ENCODE data around the gene KDM3B. TPM values are rescaled to one million over a fixed set of nuclear protein-coding genes. Genes with fewer than 3 reads are reported as not detected.

Gene KDM3B
- total RNA-seq, 6 donors from 2014 or later: 54.8 to 110 (median 56.8) TPM

- ATAC-seq (ENCODE audit: low FRiP score in 2 of 2) (peak; percentile 85 to 86), DNase-seq (peak in 1 of 2 donors; percentile 82)
- TF ChIP-seq POLR2AphosphoS5 (IDR thresholded peaks at IDR 0.05) (peak in 1 of 2 donors; percentile 44), EP300 (IDR thresholded peaks at IDR 0.05) (no peak)
- peak overlapping the region; percentile 54 to 87 (median 82) for H3K4me3 ChIP-seq
- no peaks in the 10 kb centered on the region for H3K9me3 ChIP-seq
- 24 to 28% methylated on average over 13 of the region's 13 CpGs for WGBS, 2 donors
- no peaks in the 10 kb centered on the region for H3K27me3 ChIP-seq
- peaks cover 0 to 10% (median 9%) of the 10 kb centered on the region in 4 donors for H3K36me3 ChIP-seq
- peaks cover 15 to 49% (median 20%) of the 10 kb centered on the region in 4 donors for H3K4me1 ChIP-seq
- peak overlapping the region; percentile 92 to 97 (median 94) for H3K27ac ChIP-seq
These were observed 15.4 kb upstream of the KDM3B start for GRCh38 chr5:138336952-138337684.

- H3K9me3 ChIP-seq: no peaks in the 10 kb centered on the region
- ATAC-seq (ENCODE audit: low FRiP score in 2 of 2) (peak; percentile 96 to 97), DNase-seq (peak; percentile 95 to 97)
- peak in 3 of 6 experiments; percentile 25 to 47 (median 28) for TF ChIP-seq CTCF (IDR thresholded peaks at IDR 0.05)
- TF ChIP-seq POLR2AphosphoS5 (IDR thresholded peaks at IDR 0.05): peak; percentile 97 to 99
- TF ChIP-seq EP300 (IDR thresholded peaks at IDR 0.05): peak in 1 of 4 donors; percentile 55
- peak; percentile 91 to 99 (median 98) for TF ChIP-seq POLR2A (IDR thresholded peaks at IDR 0.05)
- peak within 1 kb of the TSS; percentile 54 to 87 (median 82) for H3K4me3 ChIP-seq
- H3K36me3 ChIP-seq: peaks cover 0 to 14% (median 12%) of the 10 kb centered on the region in 4 donors
- no peaks in the 10 kb centered on the region for H3K27me3 ChIP-seq
- 0% methylated on average over 16 to 20 of the region's 56 CpGs for WGBS, 2 donors
- peak within 1 kb of the TSS; percentile 92 to 97 (median 94) for H3K27ac ChIP-seq
- peaks cover 14 to 42% (median 16%) of the 10 kb centered on the region in 4 donors for H3K4me1 ChIP-seq
These were observed 14.6 kb upstream of the KDM3B start, which contains the start of gene FAM53C for GRCh38 chr5:138337685-138338410. TSS of gene FAM53C (plus strand) at chr5:138338266. CDS start at chr5:138341336, 3,070 bp downstream.

GRCh38 chr5:138338411-138339090 is 13.9 kb upstream of the KDM3B start:
- Histone ChIP-seq H3K4me3 (peak overlapping the region; percentile 54 to 87 (median 82)), H3K4me1 (peaks cover 14 to 42% (median 16%) of the 10 kb centered on the region in 4 donors), H3K27me3 (no peaks in the 10 kb centered on the region), H3K9me3 (no peaks in the 10 kb centered on the region), H3K27ac (peak overlapping the region; percentile 92 to 97 (median 94)), H3K36me3 (peaks cover 0 to 21% (median 16%) of the 10 kb centered on the region in 4 donors)
- DNase-seq (no peak), ATAC-seq (ENCODE audit: low FRiP score in 2 of 2) (no peak)
- TF ChIP-seq CTCF (IDR thresholded peaks at IDR 0.05): no peak
- no peak for TF ChIP-seq POLR2A (IDR thresholded peaks at IDR 0.05)
- TF ChIP-seq EP300 (IDR thresholded peaks at IDR 0.05): no peak
- TF ChIP-seq POLR2AphosphoS5 (IDR thresholded peaks at IDR 0.05): no peak
- 1 to 23% methylated on average over 1 to 19 of the region's 22 CpGs for WGBS, 2 donors

- H3K4me1 ChIP-seq: peaks cover 14 to 42% (median 16%) of the 10 kb centered on the region in 4 donors
- DNase-seq (peak in 1 of 2 donors; percentile 31), ATAC-seq (ENCODE audit: low FRiP score in 2 of 2) (no peak)
These were observed 13.4 kb upstream of the KDM3B start for GRCh38 chr5:138339091-138339456.

More at GRCh38 chr5:138339091-138339456, 13.4 kb upstream of the KDM3B start:
- Histone ChIP-seq H3K9me3 (no peaks in the 10 kb centered on the region), H3K4me3 (peak overlapping the region; percentile 54 to 87 (median 82)), H3K27me3 (no peaks in the 10 kb centered on the region), H3K36me3 (peaks cover 0 to 26% (median 18%) of the 10 kb centered on the region in 4 donors), H3K27ac (peak overlapping the region; percentile 92 to 97 (median 94))
- TF ChIP-seq CTCF (IDR thresholded peaks at IDR 0.05) (no peak), POLR2A (IDR thresholded peaks at IDR 0.05) (no peak), POLR2AphosphoS5 (IDR thresholded peaks at IDR 0.05) (no peak), EP300 (IDR thresholded peaks at IDR 0.05) (no peak)
- WGBS, 2 donors: 6 to 12% methylated on average over 7 of the region's 7 CpGs
